Muscle layer of colon (tissue), 2 donors: ENCODE results near the gene WDR46.

Source experiments
- H3K27ac ChIP-seq: one replicate; pipeline ENCODE4 v1.7.0; 2013; ENCODE audit warnings: low read depth, mild to moderate bottlenecking, low read length, moderate library complexity
- H3K27me3 ChIP-seq, 2 donors: one replicate each; pipeline ENCODE4 v1.7.0; 2013; ENCODE audit warnings: low read length in 2 of 2, mild to moderate bottlenecking in 2 of 2; ENCODE audit not compliant: insufficient read depth in 2 of 2, control insufficient read depth in 1 of 2
- H3K36me3 ChIP-seq: one replicate; pipeline ENCODE4 v1.7.0; 2013; ENCODE audit warnings: mild to moderate bottlenecking, low read length; ENCODE audit not compliant: insufficient read depth
- H3K4me1 ChIP-seq: one replicate; pipeline ENCODE4 v1.7.0; 2013; ENCODE audit warnings: mild to moderate bottlenecking, low read length; ENCODE audit not compliant: insufficient read depth
- H3K4me3 ChIP-seq, 2 donors: one replicate each; pipeline ENCODE4 v1.7.0; 2013; ENCODE audit warnings: low read length in 2 of 2, low read depth in 1 of 2, mild to moderate bottlenecking in 1 of 2, moderate library complexity in 1 of 2
- H3K9ac ChIP-seq: one replicate; pipeline ENCODE4 v1.7.0; 2013; ENCODE audit warnings: low read length
- H3K9me3 ChIP-seq: one replicate; pipeline ENCODE4 v1.7.0; 2013; ENCODE audit warnings: mild to moderate bottlenecking, low read length
- donor health status: abdominal sarcoma.
- donor health status: Adenocarcinoma of cecum.

The WDR46 gene

DNA sequence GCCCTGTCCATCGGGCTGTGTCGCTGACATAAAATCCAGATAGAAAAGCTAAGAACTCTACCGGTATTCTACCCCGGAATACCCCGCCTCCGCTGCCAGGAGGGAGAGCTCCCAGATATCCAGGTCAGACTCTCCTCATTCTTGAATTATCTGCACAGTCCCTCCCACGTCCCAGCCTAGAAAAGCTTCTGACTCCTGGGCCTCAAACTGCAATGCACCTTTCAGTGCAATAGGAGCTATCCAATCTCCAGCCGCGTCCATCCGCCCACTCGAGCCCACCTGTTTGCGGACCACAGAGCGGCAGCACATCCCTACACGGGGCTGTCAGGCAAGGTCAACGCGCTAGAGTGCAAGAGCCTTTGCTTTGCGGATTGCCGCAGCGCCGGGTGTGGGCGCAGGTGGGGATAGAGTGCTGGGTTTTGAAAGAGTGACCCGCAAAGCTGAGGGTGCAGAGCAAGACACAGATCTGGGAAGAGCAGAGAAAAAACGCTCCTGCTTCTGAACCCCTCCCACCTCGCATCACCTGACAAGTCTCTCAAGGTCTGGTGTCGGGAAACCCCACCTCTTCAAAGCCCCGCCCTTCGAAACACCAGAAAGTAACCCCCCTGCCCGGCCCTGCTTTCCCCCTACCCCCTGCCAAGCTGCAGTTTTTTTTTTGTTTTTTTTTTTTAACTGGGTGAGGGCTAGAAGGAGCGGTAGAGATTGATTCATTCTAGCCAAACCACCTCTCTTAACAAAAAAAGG, 23.5 kb upstream of the WDR46 start:
- Histone ChIP-seq H3K4me3 (peak overlapping the region; percentile 87 to 99), H3K27me3 (no peaks in the 10 kb centered on the region), H3K27ac (peak overlapping the region; percentile 94), H3K9ac (peak overlapping the region; percentile 76), H3K36me3 (peaks cover 9% of the 10 kb centered on the region), H3K4me1 (peaks cover 29% of the 10 kb centered on the region), H3K9me3 (no peaks in the 10 kb centered on the region)

DNA sequence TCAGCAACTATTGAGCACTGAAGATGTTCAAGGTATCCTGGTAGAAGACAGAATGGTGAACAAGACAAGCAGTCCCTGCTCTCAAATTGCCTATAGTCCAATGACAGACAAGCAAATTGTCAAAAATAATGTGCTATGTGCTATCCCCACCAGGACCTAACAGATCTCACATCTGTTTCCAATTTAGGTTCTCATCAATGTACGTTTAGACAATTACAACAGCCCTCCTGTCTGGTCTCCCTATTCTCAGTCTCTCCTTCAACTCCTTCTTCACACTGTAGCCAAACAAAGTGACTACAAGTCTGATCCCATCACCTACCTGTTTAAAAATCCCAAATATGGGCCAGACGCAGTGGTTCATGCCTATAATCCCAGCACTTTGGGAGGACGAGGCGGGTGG, 17.3 kb upstream of the WDR46 start:
- Histone ChIP-seq H3K27me3 (no peaks in the 10 kb centered on the region), H3K9me3 (no peaks in the 10 kb centered on the region), H3K36me3 (peaks cover 31% of the 10 kb centered on the region), H3K4me3 (no peak overlapping the region), H3K27ac (no peak overlapping the region), H3K4me1 (no peaks in the 10 kb centered on the region), H3K9ac (no peak overlapping the region)

DNA sequence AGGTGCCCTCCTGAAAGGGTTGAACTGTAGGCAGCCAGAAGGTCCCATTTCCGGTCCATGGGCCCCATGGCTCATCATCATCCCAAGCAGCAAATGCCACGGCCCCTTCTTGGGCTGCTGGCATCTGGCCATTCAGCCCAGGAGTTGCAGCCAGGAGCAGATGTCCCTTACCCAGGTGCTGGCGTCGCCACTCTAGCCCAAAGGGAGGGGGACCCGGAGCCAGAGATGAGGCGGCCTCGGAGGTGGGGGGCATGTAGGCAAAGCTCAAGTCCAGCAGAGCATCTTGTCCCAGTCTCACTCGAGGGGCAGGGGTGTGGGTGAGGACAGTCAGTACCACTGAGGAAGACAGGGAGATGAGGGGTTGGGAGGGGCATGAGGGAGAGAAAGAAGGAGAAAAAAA, 16.0 kb upstream of the WDR46 start:
- Histone ChIP-seq H3K4me3 (no peak overlapping the region), H3K4me1 (peaks cover 5% of the 10 kb centered on the region), H3K27me3 (no peaks in the 10 kb centered on the region), H3K27ac (no peak overlapping the region), H3K36me3 (peaks cover 31% of the 10 kb centered on the region), H3K9ac (no peak overlapping the region), H3K9me3 (no peaks in the 10 kb centered on the region)

DNA sequence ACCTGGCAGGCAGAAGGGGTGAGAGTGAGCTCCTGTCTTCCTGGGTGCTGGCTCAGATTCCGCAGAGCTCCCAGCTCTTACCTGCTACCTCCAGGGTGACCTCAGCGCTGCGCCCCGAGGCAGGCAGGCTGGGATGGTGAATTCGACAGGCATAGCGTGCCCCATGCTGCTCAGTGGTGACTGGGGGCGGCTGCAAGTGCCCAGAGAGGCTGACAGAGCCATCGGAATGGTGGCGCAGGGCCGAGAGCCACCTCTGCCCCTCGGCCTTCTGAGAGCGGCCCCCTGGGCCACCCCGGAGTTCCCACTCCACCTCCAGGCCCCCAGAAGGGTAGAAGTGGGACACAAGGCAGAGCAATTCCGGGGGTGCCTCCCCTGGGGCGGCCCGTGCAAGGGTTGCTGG, 15.2 kb upstream of the WDR46 start:
- no peak overlapping the region for H3K27ac ChIP-seq
- H3K4me3 ChIP-seq, result no peak overlapping the region
- H3K9me3 ChIP-seq, result no peaks in the 10 kb centered on the region
- peaks cover 7% of the 10 kb centered on the region for H3K4me1 ChIP-seq
- H3K27me3 ChIP-seq, result no peaks in the 10 kb centered on the region
- H3K36me3 ChIP-seq, result peaks cover 31% of the 10 kb centered on the region
- H3K9ac ChIP-seq, result no peak overlapping the region

DNA sequence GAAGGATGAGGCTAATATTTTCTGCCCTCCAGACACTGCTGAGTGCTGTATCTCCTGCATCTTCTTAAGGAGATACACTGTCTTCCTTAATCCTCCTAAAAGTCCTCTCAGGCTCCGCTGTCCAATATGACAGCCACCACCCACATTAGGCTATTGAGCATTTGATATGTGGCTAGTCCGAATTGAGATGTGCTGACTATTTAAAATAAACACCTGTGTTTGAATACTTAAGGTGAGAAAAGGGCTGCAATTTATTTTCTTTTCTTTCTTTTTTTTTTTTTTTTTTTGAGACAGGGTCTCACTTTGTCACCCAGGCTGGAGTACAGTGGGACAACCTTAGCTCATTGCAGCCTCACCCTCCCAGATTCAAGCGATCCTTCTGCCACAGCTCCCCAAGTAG, 12.8 kb upstream of the WDR46 start:
- Histone ChIP-seq H3K9me3 (no peaks in the 10 kb centered on the region), H3K4me3 (no peak overlapping the region), H3K27me3 (no peaks in the 10 kb centered on the region), H3K27ac (no peak overlapping the region), H3K4me1 (peaks cover 14% of the 10 kb centered on the region), H3K36me3 (peaks cover 31% of the 10 kb centered on the region), H3K9ac (no peak overlapping the region)

DNA sequence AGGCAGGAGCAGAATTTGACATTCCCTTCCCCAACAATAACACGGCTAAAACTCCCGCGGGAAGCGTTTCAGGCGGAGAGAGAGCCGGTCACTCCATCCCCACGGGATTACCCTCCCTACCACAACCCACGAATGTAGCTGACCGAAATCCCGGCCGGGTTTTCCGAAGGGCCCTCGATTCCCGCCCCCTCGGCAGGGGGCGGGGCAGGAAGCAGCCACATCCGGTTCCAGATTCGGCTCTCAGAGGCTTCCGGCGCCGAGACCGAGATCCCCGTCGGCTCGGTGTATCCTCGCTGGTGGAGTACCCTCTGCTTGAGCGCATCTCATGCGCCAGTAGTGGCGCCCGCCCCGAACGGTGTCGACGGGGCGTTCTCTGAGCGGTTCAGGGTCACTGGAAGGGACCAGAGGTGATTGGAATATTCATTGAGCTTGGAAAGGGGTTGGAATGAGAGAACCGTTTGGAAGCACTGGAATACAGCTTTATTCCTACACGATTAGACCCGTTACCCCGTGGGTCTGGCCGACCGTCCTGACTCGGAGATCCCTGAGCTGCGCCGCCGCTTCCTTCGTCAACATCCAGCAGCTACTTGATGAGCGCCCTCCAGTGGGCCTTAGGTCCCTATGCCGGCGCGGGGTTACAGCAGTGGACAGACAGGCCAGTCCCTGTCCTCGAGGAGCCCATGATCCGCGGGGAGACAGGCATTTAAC, 10.4 kb upstream of the WDR46 start:
- H3K27me3 ChIP-seq, result no peaks in the 10 kb centered on the region
- peaks cover 18% of the 10 kb centered on the region for H3K4me1 ChIP-seq
- peak overlapping the region; percentile 98 for H3K27ac ChIP-seq
- peak overlapping the region; percentile 86 to 96 for H3K4me3 ChIP-seq
- H3K9ac ChIP-seq, result peak overlapping the region; percentile 97
- H3K36me3 ChIP-seq, result peaks cover 25% of the 10 kb centered on the region
- no peaks in the 10 kb centered on the region for H3K9me3 ChIP-seq

DNA sequence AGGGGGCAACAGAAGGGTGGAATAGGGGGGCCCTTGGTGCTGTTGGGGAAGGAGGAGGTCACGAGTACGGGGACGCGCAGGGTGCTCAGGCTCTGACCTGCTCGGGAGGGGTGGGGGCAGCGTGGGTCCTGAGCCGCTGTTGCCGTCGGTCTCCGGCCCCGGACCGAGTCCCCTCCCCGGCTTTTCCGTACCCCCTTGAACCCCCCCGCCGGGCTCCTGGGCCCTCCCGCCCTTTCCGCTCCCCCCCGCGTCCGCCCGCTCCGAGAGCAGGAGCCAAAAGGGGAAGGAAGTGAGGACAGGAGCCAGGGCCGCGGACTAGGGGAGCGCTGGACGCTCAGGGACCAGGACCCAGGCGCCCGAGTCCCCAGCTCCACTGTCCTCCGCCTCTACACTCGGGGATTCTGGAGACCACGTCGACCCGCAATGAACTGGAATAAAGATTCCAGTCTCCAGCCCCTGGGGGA, 9.8 kb upstream of the WDR46 start, which contains the start of gene RGL2:
Gene RGL2, minus strand, starts transcription at position 170 of the 464 bp plus-strand sequence. CDS start 332 bp downstream, outside the sequence.
- peaks cover 18% of the 10 kb centered on the region for H3K4me1 ChIP-seq
- no peaks in the 10 kb centered on the region for H3K27me3 ChIP-seq
- H3K27ac ChIP-seq, result peak within 1 kb of the TSS; percentile 98
- peaks cover 24% of the 10 kb centered on the region for H3K36me3 ChIP-seq
- peak within 1 kb of the TSS; percentile 97 for H3K9ac ChIP-seq
- no peaks in the 10 kb centered on the region for H3K9me3 ChIP-seq
- H3K4me3 ChIP-seq, result peak within 1 kb of the TSS; percentile 86 to 96

DNA sequence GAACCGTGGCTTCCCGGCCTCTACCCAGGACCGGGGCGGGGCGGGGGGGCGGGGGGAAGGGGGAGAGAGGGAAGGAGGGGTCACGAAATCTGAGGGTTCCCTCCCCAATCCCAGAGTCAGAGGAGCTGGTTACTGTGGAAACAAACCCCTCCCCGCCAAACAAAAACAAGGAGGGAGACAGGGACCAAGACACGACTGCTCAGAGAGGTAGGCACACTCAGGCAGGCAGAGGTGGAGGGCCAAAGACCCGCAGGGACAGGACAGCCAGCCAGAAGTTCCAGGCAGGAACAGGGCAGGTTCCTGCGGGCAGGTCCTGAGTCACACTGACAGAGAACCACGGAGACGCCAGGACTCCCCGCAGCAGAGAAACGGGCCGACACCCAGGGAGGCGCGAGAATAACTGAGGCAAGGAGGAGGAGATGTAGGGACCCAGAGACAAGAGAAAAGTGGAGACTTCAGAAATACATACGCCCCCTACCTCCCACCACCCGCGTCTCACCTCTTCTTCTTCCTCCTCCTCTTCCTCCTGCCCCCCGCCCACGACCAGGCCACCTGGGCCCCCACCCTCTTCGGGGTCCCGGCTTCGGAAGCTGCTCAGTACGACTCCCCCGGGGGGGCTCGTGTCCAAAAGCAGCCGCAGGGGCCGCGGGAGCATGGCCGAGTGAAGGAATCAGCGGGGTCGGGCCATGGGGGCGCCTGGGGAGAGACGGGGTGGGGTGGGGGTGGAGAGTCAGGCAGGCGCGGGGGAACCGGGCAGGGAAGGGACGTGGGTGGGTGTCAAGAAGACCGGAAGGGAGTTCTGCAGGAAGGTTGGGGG, 9.1 kb upstream of the WDR46 start:
- Histone ChIP-seq H3K36me3 (peaks cover 28% of the 10 kb centered on the region), H3K9ac (peak overlapping the region; percentile 76), H3K9me3 (no peaks in the 10 kb centered on the region), H3K27me3 (no peaks in the 10 kb centered on the region), H3K4me3 (peak overlapping the region; percentile 86 to 96), H3K4me1 (peaks cover 18% of the 10 kb centered on the region), H3K27ac (peak overlapping the region; percentile 98)

DNA sequence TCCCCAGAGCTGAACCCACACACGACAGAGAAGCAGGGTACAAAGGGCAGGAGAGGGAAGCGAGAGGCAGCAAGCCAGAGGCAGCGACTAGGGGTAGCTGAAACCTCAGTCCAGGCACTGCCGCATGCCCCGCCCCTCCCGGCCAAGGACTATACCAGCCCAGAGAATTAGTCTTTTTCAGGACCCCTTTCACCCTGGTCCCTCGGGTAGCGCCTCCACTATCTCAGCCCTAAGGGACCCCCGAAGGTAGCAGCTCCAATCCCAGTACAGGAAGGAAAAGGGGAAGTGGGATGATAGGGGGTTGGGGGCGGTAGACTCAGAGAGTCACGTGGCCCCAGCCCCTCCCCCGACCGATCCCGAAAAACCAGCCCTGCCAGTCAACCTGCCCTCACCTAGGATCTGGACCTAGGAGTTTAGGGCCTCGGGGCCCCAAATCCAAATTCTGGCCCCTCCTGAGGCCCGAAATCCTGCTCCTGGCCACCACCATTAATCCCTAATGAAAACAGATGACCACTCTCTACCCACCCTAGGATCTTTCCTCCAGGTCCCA, 8.4 kb upstream of the WDR46 start:
- Histone ChIP-seq H3K9me3 (no peaks in the 10 kb centered on the region), H3K27ac (peak overlapping the region; percentile 75), H3K27me3 (no peaks in the 10 kb centered on the region), H3K4me3 (peak overlapping the region; percentile 24 to 63), H3K4me1 (peaks cover 18% of the 10 kb centered on the region), H3K9ac (peak overlapping the region; percentile 27), H3K36me3 (peaks cover 35% of the 10 kb centered on the region)

DNA sequence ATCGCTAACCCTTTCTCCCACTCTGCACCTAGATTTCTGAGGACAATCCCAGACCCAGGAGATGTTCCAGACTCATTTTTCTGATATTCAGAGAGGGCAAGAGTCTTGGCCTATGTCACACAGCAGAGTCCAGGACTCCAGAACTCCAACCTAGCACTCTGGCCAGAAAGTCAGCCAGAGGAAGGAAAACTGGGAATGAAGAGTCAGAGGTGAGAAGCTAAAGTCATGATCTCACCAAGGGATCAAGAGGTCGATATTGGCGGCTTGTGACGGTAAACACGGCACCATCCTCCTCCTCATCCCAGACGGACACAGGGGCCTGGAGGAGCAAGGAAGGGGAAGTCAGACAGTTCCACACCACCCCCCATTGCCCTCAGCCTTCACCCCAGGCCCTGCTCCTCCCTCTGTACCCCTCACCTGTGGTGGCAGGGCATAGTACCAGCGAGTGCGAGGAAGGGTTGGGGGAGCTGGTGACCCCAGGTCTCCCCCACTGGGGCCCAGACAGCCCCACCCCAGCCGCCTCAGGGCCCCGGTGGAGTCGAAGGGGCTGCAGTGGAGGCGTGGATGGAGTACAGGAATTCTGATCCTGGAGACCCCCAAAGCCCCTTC, 7.9 kb upstream of the WDR46 start:
- no peaks in the 10 kb centered on the region for H3K27me3 ChIP-seq
- H3K36me3 ChIP-seq, result peaks cover 40% of the 10 kb centered on the region
- H3K4me3 ChIP-seq, result peak overlapping the region; percentile 24 to 63
- no peaks in the 10 kb centered on the region for H3K9me3 ChIP-seq
- peak overlapping the region; percentile 75 for H3K27ac ChIP-seq
- peak overlapping the region; percentile 27 for H3K9ac ChIP-seq
- H3K4me1 ChIP-seq, result peaks cover 18% of the 10 kb centered on the region
